HG03280 (cell line): Measurements from ENCODE around the gene EPB41L5.

Experiments used
- ATAC-seq: cut with Tn5 transposase; IDR thresholded peaks from one replicate; pipeline ENCODE4 v1.9.1; 2021; ENCODE audit warnings: mild to moderate bottlenecking, moderate library complexity; ENCODE audit not compliant: unreplicated experiment

Gene EPB41L5

DNA sequence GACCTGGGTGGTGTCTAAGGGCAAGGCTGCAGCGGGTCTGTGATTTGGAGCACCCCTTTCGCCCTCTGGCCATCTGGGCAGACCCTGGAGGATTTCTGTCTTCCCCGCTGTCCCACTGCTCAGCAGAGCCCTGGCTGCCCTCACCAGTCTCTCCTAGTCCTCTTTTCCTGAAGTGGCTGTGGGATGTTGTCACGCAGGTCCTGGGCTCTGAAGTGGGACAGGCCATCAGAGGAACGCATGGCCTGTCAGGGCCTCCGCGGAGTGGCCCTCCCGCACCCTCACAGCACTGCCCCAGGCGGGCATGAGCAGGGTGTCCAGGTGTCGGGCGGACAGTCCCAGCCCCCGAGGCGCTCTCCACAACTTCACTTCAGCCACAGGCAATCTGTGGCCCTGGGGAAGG is 211.4 kb downstream of the EPB41L5 start:
- ATAC-seq, result no peak

DNA sequence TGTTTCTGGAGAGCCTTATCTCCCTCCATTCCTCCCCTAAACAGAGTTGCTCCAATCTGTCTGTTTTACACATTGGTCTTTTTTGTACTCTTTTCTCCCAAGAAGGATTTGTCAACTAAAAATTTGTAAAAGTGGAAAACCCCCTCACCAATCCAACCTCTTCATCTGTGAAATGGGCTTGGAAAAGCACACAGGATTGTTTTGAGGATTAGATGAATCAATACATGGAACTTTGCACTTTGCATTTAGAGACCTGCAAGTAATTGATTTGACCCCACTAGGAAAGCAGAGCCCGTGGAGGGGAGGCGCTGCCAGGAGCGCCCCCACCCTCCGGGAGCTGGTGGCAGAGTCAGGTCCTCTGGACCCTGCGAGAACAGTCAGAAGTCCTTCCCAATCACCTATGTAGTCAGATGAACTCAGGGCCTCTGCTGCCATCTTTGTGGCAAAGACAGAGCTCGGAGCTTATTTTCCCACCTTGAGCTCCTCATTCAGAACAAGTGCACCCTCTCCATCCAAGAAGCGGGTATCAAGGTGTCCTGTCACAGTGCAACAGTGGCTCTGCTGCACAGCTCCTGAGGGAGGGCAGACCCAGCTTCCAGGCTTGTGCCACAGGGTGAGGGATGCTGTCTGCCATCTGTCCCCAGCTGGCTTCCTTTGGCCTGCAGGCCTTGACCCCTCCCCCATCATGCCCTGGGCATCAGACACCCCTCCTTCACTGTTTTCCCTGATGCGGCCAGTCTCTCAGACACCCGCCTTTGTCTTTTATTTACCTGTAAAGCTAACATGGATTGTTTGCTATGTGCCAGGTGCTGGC is 212.1 kb downstream of the EPB41L5 start:
- ATAC-seq, result no peak

DNA sequence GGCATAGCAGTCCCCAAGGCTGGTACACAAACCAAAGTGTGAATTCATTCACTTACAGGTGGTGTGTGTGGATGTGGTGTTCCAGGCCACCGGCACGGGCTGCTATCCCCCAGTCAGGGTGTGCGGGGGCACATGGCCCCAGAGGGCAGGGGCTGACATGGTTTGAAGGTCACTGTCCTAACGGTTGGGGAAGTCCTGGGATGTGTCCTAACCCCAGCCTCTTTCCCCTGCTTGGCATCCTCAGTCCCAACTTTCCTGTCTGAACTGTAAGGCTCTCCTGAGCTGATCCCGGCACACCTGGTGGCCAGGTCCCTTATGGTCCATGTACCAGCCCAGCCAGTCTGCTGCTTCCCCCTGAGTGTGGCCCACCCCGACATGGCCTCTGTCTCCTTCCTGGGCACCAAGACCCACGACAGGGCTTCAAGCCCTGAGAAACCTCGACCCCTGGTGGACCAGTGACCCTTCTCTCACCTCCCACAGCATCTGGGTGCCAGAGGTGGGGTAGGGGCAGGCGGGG is 212.7 kb downstream of the EPB41L5 start:
- no peak for ATAC-seq

- no peak for ATAC-seq
Observed at GRCh38 chr2:120226316-120226715, 213.4 kb downstream of the EPB41L5 start.

GRCh38 chr2:120227111-120227991 is 214.5 kb downstream of the EPB41L5 start:
- no peak for ATAC-seq

DNA sequence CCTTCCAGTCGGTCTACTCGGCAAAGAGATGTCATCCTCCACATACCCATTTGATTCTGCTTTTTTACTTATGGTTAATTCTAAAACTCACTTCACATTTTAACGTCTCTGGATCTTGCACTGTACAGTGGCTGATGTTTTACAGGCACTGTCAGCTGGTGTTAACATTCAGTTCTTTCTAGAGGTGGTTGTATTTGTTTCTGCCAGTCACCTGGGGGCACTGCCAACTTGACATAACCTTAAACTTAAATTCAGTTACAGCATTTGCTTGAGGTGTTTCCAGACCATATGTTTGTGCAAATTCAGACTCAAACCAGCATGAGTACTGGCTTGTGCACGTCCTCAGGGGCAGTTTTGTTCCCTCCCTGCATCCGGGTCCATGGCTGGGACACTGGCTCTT is 215.6 kb downstream of the EPB41L5 start:
- no peak for ATAC-seq
